Ureter (tissue), 1 donor: ENCODE measurements around the gene YWHAG. TPM values are rescaled to one million over a fixed set of nuclear protein-coding genes. Genes with fewer than 3 reads are reported as not detected.
"Not testable (repeated sequence)": the region's sequence is repeated elsewhere in the genome, so short reads cannot be mapped to it uniquely, and the experiment has no call there.

Experiments
- DNase-seq: peaks from one replicate; pipeline ENCODE4 v3.0.0-alpha.2; 2020; ENCODE audit warnings: low spot score
- total RNA-seq: library from RNA; stranded (reverse); gene quantifications from one replicate; pipeline ENCODE4 v1.2.4, GENCODE V29; 2023
- donor health status: DM: yes; HTN: yes; CAD: no.

The YWHAG gene
- total RNA-seq, 1 donor from 2014 or later, result 99.4 TPM

DNA sequence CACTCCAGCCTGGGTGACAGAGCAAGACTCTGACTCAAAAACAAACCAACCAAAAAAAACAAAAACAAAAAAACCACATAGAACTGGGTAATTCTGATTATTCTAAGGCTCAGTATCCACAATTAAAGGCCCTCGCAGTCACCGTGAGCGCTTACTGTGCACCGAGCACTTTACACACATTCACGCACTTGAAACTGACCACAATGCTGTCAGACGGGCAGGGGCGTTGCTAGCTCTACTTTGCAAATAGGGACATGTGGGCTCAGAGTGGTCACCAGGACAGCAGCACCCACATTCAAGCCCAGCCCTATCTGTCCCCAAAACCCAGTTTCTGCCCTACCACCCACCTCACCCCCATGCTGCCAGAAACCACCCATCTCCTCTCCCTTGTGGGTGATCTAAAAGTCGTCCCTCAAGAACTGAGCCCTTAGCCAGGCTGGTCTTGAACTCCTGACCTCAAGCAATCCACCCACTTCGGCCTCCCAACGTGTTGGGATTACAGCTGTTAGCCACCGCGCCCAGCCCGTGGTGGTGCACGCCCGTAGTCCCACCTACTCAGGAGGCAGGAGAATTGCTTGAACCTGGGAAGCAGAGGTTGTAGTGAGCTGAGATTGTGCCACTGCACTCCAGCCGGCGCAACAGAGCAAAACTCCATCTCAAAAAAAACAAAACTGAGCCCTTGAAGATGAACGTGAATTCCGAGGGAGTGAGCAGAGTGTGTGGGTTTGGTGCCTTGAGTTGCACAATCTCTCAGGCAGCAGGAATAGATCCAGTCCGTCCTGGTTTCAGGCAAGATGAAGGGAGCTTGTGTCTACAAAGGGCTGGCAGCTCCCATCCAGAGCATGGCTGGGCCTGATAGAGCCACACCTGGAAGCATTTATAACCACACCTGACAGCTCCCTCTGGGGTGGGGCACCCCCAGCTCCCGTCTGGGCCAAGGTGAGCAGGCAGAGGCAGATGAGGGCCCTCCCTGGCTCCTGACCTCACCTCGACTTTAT, 61.7 kb downstream of the YWHAG start:
- DNase-seq, result peak; percentile 88

GRCh38 chr7:76294344-76295024, 64.3 kb downstream of the YWHAG start:
- peak; percentile 97 for DNase-seq

GRCh38 chr7:76293407-76293901, 65.3 kb downstream of the YWHAG start:
- peak; percentile 70 for DNase-seq

GRCh38 chr7:76292911-76293310, 65.9 kb downstream of the YWHAG start:
- DNase-seq, result not testable (repeated sequence)

GRCh38 chr7:76292213-76292573, 66.6 kb downstream of the YWHAG start:
- no peak for DNase-seq

DNA sequence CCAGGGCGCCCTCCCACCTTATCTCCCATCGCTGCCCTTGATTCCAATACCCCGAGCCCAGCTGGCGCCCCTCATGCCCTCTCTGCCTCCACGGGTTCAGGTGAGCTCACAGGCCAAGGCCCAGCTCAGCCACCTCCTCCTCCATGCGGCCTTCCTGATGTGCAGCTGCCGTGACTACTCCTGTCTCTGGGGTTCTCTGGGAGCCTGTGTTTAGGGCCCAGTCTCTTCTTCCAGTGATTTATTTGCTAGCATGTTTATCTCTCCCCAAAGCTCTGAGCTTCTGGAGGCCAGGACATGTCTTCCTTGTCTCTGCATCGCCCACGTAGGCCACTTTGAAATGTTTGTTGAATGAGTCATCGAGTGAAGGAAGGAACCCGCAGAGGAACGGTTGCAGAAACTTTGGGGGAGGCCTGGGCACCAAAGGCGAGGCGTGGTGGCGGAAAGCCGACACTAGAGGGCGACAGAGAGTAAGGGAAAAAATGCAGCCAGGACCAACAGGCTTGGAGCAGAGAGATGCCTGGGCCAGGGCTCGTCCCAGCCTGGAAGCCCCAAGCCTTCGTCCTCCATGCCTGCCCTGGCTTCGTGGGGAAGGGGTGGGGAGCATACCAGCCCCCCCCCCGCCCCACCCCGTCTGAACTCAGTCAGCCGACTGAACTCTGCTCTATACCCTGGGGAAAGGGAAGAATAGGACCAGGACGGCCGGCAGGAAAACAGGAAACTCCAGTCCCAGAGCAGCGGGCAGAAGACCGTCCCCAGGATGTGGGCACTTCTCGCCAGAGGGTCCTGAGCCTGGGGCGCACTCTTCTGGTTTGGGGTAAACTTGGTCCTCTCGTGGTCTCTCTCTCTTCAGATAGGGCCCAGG, 67.2 kb downstream of the YWHAG start:
- DNase-seq, result peak; percentile 96

DNA sequence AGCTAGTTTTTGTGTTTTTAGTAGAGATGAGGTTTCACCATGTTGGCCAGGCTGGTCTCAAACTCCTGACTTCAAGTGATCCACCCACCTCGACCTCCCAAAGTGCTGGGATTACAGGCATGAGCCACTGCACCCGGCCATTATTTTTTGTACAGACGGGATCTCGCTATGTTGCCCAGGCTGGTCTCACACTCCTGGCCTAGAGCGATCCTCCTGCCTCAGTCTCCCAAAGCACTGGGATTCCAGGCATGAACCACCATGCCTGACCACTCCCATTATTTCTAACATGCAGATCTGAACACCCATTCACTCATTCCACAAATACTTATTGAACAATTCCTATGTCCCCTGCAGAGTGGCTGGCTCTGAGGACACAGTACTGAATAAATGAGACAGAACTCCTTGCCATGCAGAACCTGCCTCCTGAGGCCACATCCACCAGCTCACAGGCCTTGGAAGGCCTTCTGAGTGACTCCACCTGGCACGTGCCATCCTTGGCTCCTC, 67.9 kb downstream of the YWHAG start:
- DNase-seq, result not testable (repeated sequence)

DNA sequence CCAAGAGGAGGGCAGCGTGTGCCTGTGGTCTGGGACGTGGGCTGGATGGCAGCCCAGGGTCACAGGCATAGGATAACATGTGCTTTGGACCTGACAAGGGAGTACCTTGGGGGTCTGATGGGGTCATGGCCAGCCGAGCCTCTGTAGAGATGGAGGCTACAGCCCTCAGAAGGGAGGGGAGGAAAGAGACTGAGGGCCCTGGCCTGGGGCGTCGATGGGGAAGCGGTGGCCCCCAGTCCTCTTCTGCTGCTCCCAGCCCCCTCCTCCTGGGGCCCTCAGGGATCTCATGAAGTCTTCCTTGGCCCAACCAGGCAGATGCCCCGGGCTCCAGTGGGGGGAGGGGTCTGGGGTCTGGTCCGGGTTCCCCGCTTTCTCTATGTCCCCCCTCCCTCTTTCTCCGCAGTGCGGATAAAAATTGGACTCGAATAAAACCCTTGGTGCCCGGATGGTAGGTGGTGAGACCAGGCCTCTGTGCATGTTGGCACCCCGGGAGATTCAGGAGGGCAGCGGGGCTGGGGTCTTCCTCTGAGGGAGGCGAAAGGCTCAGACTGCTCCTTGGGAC, 71.9 kb downstream of the YWHAG start:
- DNase-seq, result no peak

- no peak for DNase-seq
Observed at GRCh38 chr7:76285604-76286374, 73.0 kb downstream of the YWHAG start.

GRCh38 chr7:76283254-76284159, 75.3 kb downstream of the YWHAG start:
- DNase-seq, result no peak

- DNase-seq, result no peak
Observed at GRCh38 chr7:76282344-76283253, 76.2 kb downstream of the YWHAG start.

- DNase-seq, result no peak
Observed at GRCh38 chr7:76281706-76282343, 77.0 kb downstream of the YWHAG start.

DNA sequence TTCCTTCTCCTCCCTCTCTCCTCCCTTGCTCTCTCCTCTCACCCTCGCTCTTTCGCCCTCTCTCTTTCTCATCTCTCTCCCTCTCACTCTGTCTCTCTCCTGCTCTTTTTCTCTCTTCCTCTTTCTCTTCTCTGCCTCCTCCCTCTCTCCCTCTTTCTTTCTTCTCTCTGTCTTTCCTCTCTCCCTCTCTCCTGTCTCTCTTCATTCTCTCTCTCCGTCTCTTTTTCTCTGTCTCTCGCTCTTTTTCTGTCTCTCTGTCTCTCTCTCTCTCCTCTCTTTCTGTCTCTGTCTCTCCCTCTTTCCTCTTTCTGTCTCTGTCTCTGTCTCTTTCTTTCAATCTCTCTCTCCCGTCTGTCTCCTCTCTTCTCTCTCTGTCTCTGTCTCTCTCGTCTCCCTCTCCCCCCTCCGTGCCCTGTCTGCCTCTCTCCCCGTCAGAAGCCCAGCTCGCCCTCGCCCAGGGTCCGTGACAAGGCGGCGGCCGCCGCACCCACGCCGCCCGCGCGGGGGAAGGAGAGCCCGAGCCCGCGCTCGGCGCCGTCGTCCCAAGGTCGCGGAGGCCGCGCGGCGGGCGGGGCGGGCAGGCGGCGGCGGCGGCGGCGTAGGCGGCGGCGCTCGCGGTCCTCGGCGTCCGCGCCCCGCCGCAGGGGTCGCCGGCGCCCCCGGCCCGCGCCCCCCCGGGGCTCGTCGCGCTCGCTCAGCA, 77.6 kb downstream of the YWHAG start:
- DNase-seq, result no peak

DNA sequence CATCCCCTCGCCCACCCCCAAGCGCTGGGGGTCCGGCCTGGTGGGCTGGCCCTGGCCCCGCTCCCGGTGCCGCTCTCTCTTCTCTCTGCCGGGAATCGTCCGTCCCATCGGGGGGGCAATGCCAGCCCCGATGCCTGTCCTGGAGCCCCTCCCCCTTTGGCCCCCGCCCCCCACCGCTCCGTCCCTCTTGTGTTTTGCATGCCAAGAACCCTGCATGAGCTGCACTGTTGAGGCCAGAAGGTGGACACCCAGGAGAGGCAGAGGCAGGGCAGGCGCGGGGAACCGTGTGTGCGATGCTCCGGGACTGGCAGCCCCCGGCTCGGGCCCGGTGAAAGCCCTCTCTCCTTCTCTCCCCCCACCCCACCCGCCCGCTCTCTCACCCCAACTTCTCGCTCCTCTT, 78.4 kb downstream of the YWHAG start:
- no peak for DNase-seq

DNA sequence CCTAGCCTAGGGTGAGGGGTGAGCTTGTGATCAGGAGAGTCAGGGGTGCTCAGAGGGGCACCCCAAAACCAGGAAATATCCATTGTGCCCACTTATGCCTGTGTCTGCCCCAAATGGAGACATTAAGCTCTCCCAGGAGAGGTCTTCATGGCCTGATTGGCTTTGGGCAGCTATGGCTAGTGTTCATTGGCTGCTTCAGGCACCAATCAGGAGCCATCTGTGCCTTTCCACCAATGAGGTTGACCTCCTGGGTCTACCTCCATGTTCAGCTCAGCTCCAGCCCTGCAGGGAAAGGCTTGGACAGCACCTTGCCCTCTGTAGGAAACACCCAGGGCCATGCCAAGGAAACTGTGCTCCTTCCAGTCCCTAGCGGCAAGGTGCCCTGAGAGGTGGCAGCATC, 80.3 kb downstream of the YWHAG start:
- DNase-seq, result no peak
